ENCODE measurements around the gene SOS1.
"Not testable (repeated sequence)": the region's sequence is repeated elsewhere in the genome, so short reads cannot be mapped to it uniquely, and the experiment has no call there.

Gene SOS1

DNA sequence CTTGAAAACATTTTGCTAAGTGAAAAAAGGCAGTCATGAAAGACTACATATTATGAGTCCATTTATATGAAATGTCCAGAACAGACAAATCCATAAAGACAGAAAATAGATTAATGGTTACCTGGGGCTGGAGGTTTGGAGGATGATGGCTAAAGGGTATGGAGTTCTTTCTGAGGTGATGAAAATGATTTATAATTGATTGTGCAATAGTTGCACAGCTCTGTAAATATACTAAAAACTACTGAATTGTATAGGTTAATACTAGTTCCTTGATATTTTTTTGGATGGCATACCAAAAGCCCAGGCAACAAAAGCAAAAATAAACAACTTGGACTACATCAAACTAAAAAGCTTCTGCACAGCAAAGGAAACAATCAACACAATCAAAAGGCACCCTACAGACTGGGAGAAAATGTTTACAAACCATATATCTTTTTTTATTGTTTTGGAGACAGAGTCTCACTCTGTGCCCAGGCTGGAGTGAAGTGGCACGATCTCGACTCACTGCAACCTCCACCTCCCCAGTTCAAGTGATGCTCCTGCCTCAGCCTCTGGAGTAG, 21.5 kb downstream of the SOS1 start:
- no peak for DNase-seq

GRCh38 chr2:39095624-39096023, 25.2 kb downstream of the SOS1 start:
- DNase-seq: no peak

- no peak for DNase-seq
Measured at GRCh38 chr2:39094717-39095363, 26.0 kb downstream of the SOS1 start.

DNA sequence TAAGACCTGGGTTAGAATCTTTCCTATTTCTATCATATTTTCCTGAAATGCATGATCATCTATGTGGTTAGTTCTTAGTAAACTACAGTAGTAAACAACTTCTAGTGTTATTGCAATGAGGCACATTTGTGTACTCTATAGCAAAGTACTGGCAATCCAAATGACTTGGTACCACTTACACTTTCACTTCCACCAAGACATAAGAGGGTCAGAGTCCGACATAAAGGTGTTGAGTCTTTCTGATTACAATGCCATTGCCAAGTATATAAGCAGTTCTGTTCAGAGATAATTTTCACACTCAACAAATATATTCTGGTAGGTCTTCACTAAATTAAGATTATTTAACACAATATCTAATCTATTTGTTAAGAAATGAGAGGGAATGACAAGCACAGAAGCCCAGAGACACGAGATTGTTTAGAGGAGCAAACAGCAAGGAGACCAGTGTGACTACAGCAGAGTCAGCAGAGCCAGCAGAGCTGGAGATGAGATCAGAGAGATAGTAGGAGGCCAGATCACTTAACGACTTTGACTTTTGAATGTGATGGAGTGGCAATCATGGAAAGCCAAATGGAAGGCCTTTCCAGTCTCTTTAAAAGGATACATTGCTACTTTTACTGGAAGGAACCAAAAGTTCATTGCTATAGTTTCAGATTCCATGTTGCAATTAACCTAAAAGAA, 27.5 kb downstream of the SOS1 start:
- no peak for DNase-seq

GRCh38 chr2:39091543-39091942, 29.3 kb downstream of the SOS1 start:
- no peak for DNase-seq

GRCh38 chr2:39091063-39091462, 29.8 kb downstream of the SOS1 start:
- DNase-seq: no peak

GRCh38 chr2:39080152-39080551, 40.7 kb downstream of the SOS1 start:
- no peak for DNase-seq

- no peak for DNase-seq
Measured at GRCh38 chr2:39069890-39070465, 50.9 kb downstream of the SOS1 start.

DNA sequence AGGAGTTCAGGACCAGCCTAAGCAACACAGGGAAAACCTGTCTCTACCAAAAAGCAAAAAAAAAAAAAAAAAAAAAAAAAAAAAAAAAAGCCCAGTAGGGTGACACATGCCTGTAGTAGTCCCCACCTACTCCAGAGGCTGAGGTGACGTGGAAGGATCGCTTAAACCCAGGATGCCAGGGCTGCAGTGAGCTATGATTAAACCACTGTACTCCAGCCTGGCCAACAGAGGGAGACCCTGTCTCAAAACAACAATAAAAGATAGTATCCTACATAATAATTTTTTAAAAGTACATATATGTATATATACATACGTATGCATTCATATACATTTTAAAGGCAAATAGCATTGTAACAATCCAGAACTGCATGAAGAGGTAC, 51.7 kb downstream of the SOS1 start:
- no peak for DNase-seq

- DNase-seq: no peak
Measured at GRCh38 chr2:39068299-39069135, 52.3 kb downstream of the SOS1 start.

DNA sequence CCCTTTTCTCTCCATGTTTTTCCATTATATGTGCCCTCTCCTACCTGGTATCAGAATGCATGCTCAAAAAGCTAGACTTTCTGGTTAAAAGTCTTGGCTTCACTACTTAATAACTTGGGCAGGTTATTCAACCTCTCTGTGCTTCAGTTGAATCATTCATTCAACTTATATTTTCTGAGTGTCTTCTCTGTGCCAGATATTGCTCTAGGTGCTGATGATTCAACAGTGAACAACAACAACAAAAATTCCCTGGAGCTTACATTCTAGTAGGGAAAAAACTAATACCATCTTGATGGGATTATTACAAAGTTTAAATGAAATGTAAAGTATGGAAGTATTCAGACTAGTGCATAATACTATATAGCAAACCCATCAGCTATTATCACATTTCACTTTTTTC, 55.2 kb downstream of the SOS1 start:
- DNase-seq: no peak

- no peak for DNase-seq
Measured at GRCh38 chr2:39062320-39062719, 58.5 kb downstream of the SOS1 start.

GRCh38 chr2:39061280-39061679, 59.6 kb downstream of the SOS1 start:
- DNase-seq: no peak

DNA sequence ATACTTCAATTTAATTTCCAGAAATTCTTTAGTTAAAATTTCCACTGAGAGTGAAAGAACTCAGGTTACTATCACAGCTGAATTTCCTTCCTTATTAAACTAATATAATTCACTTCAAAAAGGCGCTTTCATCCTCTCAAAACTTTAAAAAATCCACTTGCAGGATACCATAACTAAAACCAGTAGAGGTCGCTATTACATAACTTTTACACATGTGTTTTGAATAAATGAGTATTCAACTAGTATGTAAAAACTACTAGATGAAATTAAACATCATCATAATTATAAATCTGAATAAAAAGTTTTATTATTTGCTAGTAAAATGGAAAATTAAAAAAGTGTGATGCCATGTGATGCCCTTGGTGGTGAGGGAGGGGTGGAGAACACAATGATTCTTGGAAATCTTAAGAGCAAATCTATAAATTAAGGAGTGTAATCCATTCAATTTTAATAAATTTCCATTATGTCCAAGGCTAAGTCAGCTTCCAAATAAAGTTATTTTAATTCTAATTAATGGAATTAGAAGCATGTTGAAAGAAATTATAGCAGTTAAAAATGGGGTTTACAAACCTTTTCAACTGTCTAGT, 61.4 kb downstream of the SOS1 start:
- DNase-seq: no peak

DNA sequence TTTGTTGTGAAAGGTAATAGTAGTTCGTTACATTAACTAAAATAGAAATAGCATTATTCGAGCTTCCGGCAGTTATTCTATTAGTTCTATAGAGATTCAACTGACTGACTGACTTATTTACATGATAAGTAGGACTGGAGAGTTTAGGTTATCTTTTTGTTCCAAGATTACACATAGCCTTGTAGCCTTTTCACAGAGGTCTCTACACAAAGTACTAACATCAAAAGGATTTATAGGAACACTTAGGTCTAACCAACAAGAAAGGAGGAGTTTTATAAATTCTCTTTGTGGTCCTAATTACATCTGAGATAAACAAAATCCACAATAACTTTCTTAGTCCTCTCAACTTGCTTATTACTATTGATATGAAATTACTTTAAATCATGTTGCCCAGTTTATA, 62.8 kb downstream of the SOS1 start:
- no peak for DNase-seq

- not testable (repeated sequence) for DNase-seq
Measured at GRCh38 chr2:39052665-39053064, 68.2 kb downstream of the SOS1 start.

GRCh38 chr2:39050109-39050508, 70.7 kb downstream of the SOS1 start:
- DNase-seq: no peak

DNA sequence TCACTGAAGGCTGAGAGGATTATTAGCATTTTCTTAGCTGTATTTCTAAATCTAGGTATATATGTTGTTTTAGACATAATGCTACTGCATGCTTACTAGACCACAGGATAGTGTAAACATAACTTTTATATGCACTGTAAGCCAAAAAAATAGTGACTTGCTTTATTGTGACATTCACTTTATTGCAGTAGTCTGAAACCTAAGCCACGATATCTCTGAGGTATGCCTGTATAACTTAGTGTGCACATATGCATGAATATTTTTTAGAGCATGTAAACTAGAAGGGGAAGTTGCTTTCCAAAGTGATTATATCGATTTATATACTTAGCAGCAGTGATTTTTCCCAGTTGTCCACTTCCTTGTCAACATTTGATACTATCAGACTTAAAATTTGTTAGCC, 81.8 kb downstream of the SOS1 start:
- DNase-seq: no peak

GRCh38 chr2:39033980-39034379, 86.9 kb downstream of the SOS1 start:
- no peak for DNase-seq

DNA sequence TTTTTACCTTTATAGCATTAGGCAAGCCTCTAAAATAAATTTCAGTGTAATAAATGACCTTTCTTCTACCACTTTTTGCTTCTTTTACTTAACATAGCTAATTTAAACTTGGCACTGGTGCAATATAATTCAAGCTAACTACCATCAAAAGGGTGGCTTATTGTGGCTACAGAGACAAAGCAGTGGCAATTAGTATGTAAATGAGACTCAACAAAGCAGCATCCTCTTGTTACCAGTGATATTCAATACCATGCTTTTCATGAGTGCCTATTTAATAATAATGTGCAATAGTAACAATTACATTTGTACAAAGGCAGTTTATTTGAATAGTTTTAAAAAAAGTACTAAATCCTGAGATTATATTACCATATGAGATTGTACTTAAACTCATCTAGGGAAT, 93.4 kb downstream of the SOS1 start:
- no peak for DNase-seq

- DNase-seq: no peak
Measured at GRCh38 chr2:39024833-39025232, 96.0 kb downstream of the SOS1 start.

GRCh38 chr2:39023649-39024048, 97.2 kb downstream of the SOS1 start:
- DNase-seq: no peak

- DNase-seq: no peak
Measured at GRCh38 chr2:39022642-39023235, 98.1 kb downstream of the SOS1 start.
